ENCODE measurements around the gene B3GAT2. TPM values are rescaled to one million over a fixed set of nuclear protein-coding genes. Genes with fewer than 3 reads are reported as not detected.

The B3GAT2 gene
- total RNA-seq, 1 experiment from 2014 or later = 0.05 TPM

DNA sequence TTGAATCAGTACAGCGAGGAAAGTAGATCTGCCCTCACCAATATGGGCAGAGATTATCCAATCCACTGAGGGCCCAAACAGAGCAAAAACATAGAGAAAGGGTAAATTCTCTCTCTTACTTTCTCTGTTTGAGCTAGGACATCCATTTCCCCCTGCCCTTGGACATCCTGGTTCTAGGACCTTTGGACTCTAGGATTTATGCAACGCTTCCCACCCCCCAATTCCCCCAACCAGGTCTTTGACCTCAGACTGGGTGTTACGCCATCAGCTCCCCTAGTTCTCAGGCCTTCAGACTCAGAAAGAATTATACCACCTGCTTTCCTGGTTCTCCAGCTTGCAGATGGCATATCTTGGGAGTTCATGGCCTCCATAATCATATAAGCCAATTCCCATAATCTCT is 10.2 kb upstream of the B3GAT2 start:
- CTCF ChIA-PET = no interaction called here

DNA sequence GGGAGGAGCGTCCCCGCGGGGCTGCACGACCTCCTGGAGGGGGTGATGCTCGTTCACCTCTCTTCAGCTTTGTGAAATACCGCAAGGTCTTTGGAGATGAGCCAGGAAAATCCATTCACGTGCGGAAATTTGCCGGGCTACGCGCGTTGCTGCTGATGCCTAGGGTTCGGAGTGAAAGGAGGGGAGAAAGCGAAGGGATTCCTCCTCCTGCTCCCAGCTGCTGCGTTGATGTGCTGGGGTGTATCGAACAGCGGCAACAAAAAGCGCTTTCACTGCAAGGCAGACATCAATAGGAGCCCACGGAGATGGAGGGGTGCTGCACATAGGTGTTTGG is 391 bp upstream of the B3GAT2 start:
- Histone ChIP-seq H3K36me3 (ENCODE audit: control insufficient read depth, insufficient read depth, low read length) (no peaks in the 10 kb centered on the region), H3K4me3 (ENCODE audit: low read depth in 2 of 2, low read length in 2 of 2) (peak overlapping the region; percentile 47 to 53), H3K4me1 (ENCODE audit: control insufficient read depth, insufficient read depth, low read length) (peaks cover 6% of the 10 kb centered on the region), H3K27me3 (ENCODE audit: control insufficient read depth, insufficient read depth, low read length) (peaks cover 50% of the 10 kb centered on the region), H3K27ac (ENCODE audit: low read length) (no peak overlapping the region), H3K9me3 (ENCODE audit: control insufficient read depth, insufficient read depth, low read depth, low read length) (no peaks in the 10 kb centered on the region)
- in situ Hi-C loops (cut with HindIII; ENCODE audit: low pct_unique_long_range_greater_than_20kb, low sequenced_read_pairs) = no loop called here
- ATAC-seq = no peak
- ChIA-PET POLR2A (no interaction called here), CTCF (interaction anchor here (0.7 to 2.8 kb wide), 2 partner anchors 12 to 736 kb away, joined by 13 read pairs; no protein-coding TSS in a partner anchor)
- intact Hi-C loops (cut with micrococcal nuclease; ENCODE audit: unreplicated experiment) = loop anchor here (5.0 kb wide), 1 partner anchor 735 kb away; no protein-coding TSS in a partner anchor
- no peak for DNase-seq (ENCODE audit: low read depth, low spot score)
- TF ChIP-seq SIN3A (IDR thresholded peaks at IDR 0.05; ENCODE audit: borderline replicate concordance, insufficient read depth, low read depth, low read length) (no peak), POLR2AphosphoS5 (IDR thresholded peaks at IDR 0.05; ENCODE audit: low read depth, low read length) (no peak), TCF7L2 (IDR thresholded peaks at IDR 0.05; ENCODE audit: low read depth, low read length) (no peak)
- TF ChIP-seq, protein P1, sequence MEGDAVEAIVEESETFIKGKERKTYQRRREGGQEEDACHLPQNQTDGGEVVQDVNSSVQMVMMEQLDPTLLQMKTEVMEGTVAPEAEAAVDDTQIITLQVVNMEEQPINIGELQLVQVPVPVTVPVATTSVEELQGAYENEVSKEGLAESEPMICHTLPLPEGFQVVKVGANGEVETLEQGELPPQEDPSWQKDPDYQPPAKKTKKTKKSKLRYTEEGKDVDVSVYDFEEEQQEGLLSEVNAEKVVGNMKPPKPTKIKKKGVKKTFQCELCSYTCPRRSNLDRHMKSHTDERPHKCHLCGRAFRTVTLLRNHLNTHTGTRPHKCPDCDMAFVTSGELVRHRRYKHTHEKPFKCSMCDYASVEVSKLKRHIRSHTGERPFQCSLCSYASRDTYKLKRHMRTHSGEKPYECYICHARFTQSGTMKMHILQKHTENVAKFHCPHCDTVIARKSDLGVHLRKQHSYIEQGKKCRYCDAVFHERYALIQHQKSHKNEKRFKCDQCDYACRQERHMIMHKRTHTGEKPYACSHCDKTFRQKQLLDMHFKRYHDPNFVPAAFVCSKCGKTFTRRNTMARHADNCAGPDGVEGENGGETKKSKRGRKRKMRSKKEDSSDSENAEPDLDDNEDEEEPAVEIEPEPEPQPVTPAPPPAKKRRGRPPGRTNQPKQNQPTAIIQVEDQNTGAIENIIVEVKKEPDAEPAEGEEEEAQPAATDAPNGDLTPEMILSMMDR (IDR thresholded peaks at IDR 0.05) = no peak
- TF ChIP-seq, protein P2, sequence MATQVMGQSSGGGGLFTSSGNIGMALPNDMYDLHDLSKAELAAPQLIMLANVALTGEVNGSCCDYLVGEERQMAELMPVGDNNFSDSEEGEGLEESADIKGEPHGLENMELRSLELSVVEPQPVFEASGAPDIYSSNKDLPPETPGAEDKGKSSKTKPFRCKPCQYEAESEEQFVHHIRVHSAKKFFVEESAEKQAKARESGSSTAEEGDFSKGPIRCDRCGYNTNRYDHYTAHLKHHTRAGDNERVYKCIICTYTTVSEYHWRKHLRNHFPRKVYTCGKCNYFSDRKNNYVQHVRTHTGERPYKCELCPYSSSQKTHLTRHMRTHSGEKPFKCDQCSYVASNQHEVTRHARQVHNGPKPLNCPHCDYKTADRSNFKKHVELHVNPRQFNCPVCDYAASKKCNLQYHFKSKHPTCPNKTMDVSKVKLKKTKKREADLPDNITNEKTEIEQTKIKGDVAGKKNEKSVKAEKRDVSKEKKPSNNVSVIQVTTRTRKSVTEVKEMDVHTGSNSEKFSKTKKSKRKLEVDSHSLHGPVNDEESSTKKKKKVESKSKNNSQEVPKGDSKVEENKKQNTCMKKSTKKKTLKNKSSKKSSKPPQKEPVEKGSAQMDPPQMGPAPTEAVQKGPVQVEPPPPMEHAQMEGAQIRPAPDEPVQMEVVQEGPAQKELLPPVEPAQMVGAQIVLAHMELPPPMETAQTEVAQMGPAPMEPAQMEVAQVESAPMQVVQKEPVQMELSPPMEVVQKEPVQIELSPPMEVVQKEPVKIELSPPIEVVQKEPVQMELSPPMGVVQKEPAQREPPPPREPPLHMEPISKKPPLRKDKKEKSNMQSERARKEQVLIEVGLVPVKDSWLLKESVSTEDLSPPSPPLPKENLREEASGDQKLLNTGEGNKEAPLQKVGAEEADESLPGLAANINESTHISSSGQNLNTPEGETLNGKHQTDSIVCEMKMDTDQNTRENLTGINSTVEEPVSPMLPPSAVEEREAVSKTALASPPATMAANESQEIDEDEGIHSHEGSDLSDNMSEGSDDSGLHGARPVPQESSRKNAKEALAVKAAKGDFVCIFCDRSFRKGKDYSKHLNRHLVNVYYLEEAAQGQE (IDR thresholded peaks at IDR 0.05; ENCODE audit: insufficient read depth in 1 of 2, low read depth in 2 of 2, low read length in 1 of 2) = no peak
- no TSS peak for BruUV-seq (replicated peaks)

More for the DNA sequence above, 10.2 kb upstream of the B3GAT2 start:
- no peaks in the 10 kb centered on the region for H3K9me3 ChIP-seq (ENCODE audit: control insufficient read depth, insufficient read depth, low read depth, low read length)
- BruUV-seq (replicated peaks) = no TSS peak
- ATAC-seq (no peak), DNase-seq (ENCODE audit: low read depth, low spot score) (no peak)
- H3K4me1 ChIP-seq (ENCODE audit: control insufficient read depth, insufficient read depth, low read length) = no peaks in the 10 kb centered on the region
- in situ Hi-C loops (cut with HindIII; ENCODE audit: low pct_unique_long_range_greater_than_20kb, low sequenced_read_pairs) (no loop called here), intact Hi-C loops (cut with micrococcal nuclease; ENCODE audit: unreplicated experiment) (no loop called here)
- H3K4me3 ChIP-seq (ENCODE audit: low read depth in 2 of 2, low read length in 2 of 2) = no peak overlapping the region
- H3K36me3 ChIP-seq (ENCODE audit: control insufficient read depth, insufficient read depth, low read length) = no peaks in the 10 kb centered on the region
- H3K27me3 ChIP-seq (ENCODE audit: control insufficient read depth, insufficient read depth, low read length) = no peaks in the 10 kb centered on the region; the same call in 1 of the 2 replicates
- TF ChIP-seq SIN3A (IDR thresholded peaks at IDR 0.05; ENCODE audit: borderline replicate concordance, insufficient read depth, low read depth, low read length) (no peak), POLR2AphosphoS5 (IDR thresholded peaks at IDR 0.05; ENCODE audit: low read depth, low read length) (no peak), TCF7L2 (IDR thresholded peaks at IDR 0.05; ENCODE audit: low read depth, low read length) (no peak)
- TF ChIP-seq, protein P1 (IDR thresholded peaks at IDR 0.05) = no peak
- TF ChIP-seq, protein P2 (IDR thresholded peaks at IDR 0.05; ENCODE audit: insufficient read depth in 1 of 2, low read depth in 2 of 2, low read length in 1 of 2) = no peak
- H3K27ac ChIP-seq (ENCODE audit: low read length) = no peak overlapping the region
- POLR2A ChIA-PET = no interaction called here
